ENCODE results near the gene DPEP2NB.

DPEP2NB gene

DNA sequence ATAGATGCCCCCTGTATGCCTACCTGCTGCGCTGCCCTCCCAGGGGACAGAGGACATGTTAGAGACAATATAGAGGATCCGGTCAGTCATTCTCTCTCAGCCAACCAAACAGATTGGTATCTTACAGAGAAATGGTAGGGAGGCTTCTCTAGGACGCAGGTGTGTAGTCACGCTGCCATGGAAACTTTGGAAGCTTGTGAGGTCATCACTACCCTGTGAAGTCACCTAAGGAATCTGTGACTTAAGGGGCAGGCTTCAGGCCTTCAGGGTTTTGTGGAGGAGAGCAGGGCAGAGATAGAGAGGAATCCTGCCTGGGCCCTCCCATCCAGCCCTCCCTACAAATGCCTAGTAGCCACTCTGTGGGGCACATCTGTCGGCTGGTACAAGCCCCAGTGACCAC, at the start of gene DPEP2NB:
Gene DPEP2NB, minus strand, starts transcription at position 231 of the 400 bp plus-strand sequence. Its CDS starts 141 bp downstream, at position 90.
- H3K27ac ChIP-seq (ENCODE audit: low read depth, low read length), result no peak within 1 kb of the TSS

DNA sequence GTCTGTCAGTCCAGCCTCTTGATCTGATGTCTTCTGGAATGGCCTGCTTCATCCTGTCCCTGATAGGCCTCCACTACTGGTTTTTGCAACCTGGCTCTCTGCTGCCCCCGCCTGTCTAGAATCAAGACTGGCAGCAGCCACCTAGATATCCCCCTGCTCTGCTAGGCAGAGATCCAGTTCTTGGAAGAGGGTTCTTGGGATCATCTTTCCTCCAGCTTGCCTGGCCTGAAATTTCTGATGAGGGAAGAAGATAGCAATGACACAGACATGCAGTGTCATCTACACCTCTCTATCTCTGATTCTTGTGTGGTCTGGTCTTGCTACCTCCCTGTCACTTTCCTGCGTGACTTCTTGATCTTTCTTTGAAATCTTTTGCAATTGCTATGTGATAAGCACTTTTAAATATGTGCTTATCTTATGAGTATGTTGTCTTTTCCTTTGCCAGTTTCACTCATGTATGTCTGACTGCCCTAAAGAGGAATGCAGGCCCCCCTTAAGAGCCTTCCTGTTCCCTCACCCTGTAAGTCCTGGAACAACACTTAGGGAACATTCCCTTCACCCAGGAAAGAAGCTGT, 49.2 kb upstream of the DPEP2NB start:
- Histone ChIP-seq H3K27me3 (ENCODE audit: insufficient read depth, low read length) (no peaks in the 10 kb centered on the region), H3K4me3 (ENCODE audit: low read depth, low read length) (no peak overlapping the region), H2AFZ (ENCODE audit: low read length, unreplicated experiment) (no peak overlapping the region), H3K4me1 (ENCODE audit: control insufficient read depth, insufficient read depth, low read length, unreplicated experiment) (peaks cover 35% of the 10 kb centered on the region), H3K27ac (ENCODE audit: low read depth, low read length) (peak overlapping the region; percentile 94), H3K79me2 (ENCODE audit: control insufficient read depth, insufficient read depth, low read length, unreplicated experiment) (no peaks in the 10 kb centered on the region), H3K36me3 (ENCODE audit: insufficient read depth, low read length) (peaks cover 4% of the 10 kb centered on the region; the same call in 1 of the 2 replicates)

More for the DNA sequence above, at the start of gene DPEP2NB:
- Histone ChIP-seq H3K27me3 (ENCODE audit: insufficient read depth, low read length) (no peaks in the 10 kb centered on the region), H3K4me1 (ENCODE audit: control insufficient read depth, insufficient read depth, low read length, unreplicated experiment) (no peaks in the 10 kb centered on the region), H3K36me3 (ENCODE audit: insufficient read depth, low read length) (no peaks in the 10 kb centered on the region), H2AFZ (ENCODE audit: low read length, unreplicated experiment) (no peak within 1 kb of the TSS), H3K4me3 (ENCODE audit: low read depth, low read length) (no peak within 1 kb of the TSS), H3K79me2 (ENCODE audit: control insufficient read depth, insufficient read depth, low read length, unreplicated experiment) (no peaks in the 10 kb centered on the region)

GRCh38 chr16:68062910-68063393, 47.2 kb upstream of the DPEP2NB start:
- H3K27me3 ChIP-seq (ENCODE audit: insufficient read depth, low read length), result no peaks in the 10 kb centered on the region
- H3K36me3 ChIP-seq (ENCODE audit: insufficient read depth, low read length), result no peaks in the 10 kb centered on the region
- H3K27ac ChIP-seq (ENCODE audit: low read depth, low read length), result no peak overlapping the region
- peaks cover 31% of the 10 kb centered on the region for H3K4me1 ChIP-seq (ENCODE audit: control insufficient read depth, insufficient read depth, low read length, unreplicated experiment)
- no peak overlapping the region for H2AFZ ChIP-seq (ENCODE audit: low read length, unreplicated experiment)
- H3K79me2 ChIP-seq (ENCODE audit: control insufficient read depth, insufficient read depth, low read length, unreplicated experiment), result no peaks in the 10 kb centered on the region
- H3K4me3 ChIP-seq (ENCODE audit: low read depth, low read length), result no peak overlapping the region

DNA sequence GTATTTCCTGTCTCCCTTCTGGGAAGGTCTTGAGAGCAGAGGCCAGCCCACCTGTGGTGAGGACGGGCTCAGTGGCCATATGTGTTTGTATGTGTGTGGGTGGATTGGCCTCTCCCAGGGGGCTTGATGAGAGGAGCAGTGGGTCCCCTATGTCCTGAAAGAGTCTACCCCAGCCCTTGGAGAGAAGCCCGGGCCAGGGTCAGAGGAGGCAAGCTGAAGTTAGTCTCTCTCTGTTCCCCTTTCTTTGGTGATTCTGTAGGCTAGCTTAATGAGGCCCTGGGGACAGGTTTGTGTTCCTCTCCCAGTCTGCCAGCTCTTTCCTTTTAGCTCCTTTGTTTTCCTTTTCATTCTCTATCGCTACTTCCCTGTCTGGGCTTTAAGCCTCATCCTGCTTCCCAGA, 45.7 kb upstream of the DPEP2NB start:
- Histone ChIP-seq H3K79me2 (ENCODE audit: control insufficient read depth, insufficient read depth, low read length, unreplicated experiment) (no peaks in the 10 kb centered on the region), H3K36me3 (ENCODE audit: insufficient read depth, low read length) (0 out of 2 replicates have a peak, but pooled peaks cover 1% of the 10 kb centered on the region), H3K4me1 (ENCODE audit: control insufficient read depth, insufficient read depth, low read length, unreplicated experiment) (peaks cover 27% of the 10 kb centered on the region), H3K27ac (ENCODE audit: low read depth, low read length) (no peak overlapping the region), H2AFZ (ENCODE audit: low read length, unreplicated experiment) (no peak overlapping the region), H3K4me3 (ENCODE audit: low read depth, low read length) (no peak overlapping the region), H3K27me3 (ENCODE audit: insufficient read depth, low read length) (no peaks in the 10 kb centered on the region)

- Histone ChIP-seq H2AFZ (ENCODE audit: low read length, unreplicated experiment) (no peak overlapping the region), H3K4me1 (ENCODE audit: control insufficient read depth, insufficient read depth, low read length, unreplicated experiment) (peaks cover 12% of the 10 kb centered on the region), H3K27ac (ENCODE audit: low read depth, low read length) (no peak overlapping the region), H3K36me3 (ENCODE audit: insufficient read depth, low read length) (0 out of 2 replicates have a peak, but pooled peaks cover 5% of the 10 kb centered on the region), H3K27me3 (ENCODE audit: insufficient read depth, low read length) (no peaks in the 10 kb centered on the region), H3K4me3 (ENCODE audit: low read depth, low read length) (no peak overlapping the region), H3K79me2 (ENCODE audit: control insufficient read depth, insufficient read depth, low read length, unreplicated experiment) (no peaks in the 10 kb centered on the region)
Measured at GRCh38 chr16:68059804-68060203, 44.1 kb upstream of the DPEP2NB start.

- no peaks in the 10 kb centered on the region for H3K79me2 ChIP-seq (ENCODE audit: control insufficient read depth, insufficient read depth, low read length, unreplicated experiment)
- 0 out of 2 replicates have a peak, but pooled peaks cover 5% of the 10 kb centered on the region for H3K36me3 ChIP-seq (ENCODE audit: insufficient read depth, low read length)
- no peaks in the 10 kb centered on the region for H3K4me1 ChIP-seq (ENCODE audit: control insufficient read depth, insufficient read depth, low read length, unreplicated experiment)
- no peak overlapping the region for H3K4me3 ChIP-seq (ENCODE audit: low read depth, low read length)
- H3K27ac ChIP-seq (ENCODE audit: low read depth, low read length), result no peak overlapping the region
- no peaks in the 10 kb centered on the region for H3K27me3 ChIP-seq (ENCODE audit: insufficient read depth, low read length)
- no peak overlapping the region for H2AFZ ChIP-seq (ENCODE audit: low read length, unreplicated experiment)
Measured at GRCh38 chr16:68055395-68055794, 39.7 kb upstream of the DPEP2NB start.

GRCh38 chr16:68049449-68049848, 33.7 kb upstream of the DPEP2NB start:
- no peaks in the 10 kb centered on the region for H3K79me2 ChIP-seq (ENCODE audit: control insufficient read depth, insufficient read depth, low read length, unreplicated experiment)

GRCh38 chr16:68047987-68048386, 32.3 kb upstream of the DPEP2NB start:
- H3K36me3 ChIP-seq (ENCODE audit: insufficient read depth, low read length), result 0 out of 2 replicates have a peak, but pooled peaks cover 11% of the 10 kb centered on the region
- no peaks in the 10 kb centered on the region for H3K79me2 ChIP-seq (ENCODE audit: control insufficient read depth, insufficient read depth, low read length, unreplicated experiment)
- no peak overlapping the region for H3K27ac ChIP-seq (ENCODE audit: low read depth, low read length)
- no peak overlapping the region for H3K4me3 ChIP-seq (ENCODE audit: low read depth, low read length)
- H3K27me3 ChIP-seq (ENCODE audit: insufficient read depth, low read length), result no peaks in the 10 kb centered on the region
- H2AFZ ChIP-seq (ENCODE audit: low read length, unreplicated experiment), result no peak overlapping the region
- H3K4me1 ChIP-seq (ENCODE audit: control insufficient read depth, insufficient read depth, low read length, unreplicated experiment), result no peaks in the 10 kb centered on the region

More at GRCh38 chr16:68049449-68049848, 33.7 kb upstream of the DPEP2NB start:
- H3K27ac ChIP-seq (ENCODE audit: low read depth, low read length), result no peak overlapping the region
- H3K4me1 ChIP-seq (ENCODE audit: control insufficient read depth, insufficient read depth, low read length, unreplicated experiment), result no peaks in the 10 kb centered on the region
- H2AFZ ChIP-seq (ENCODE audit: low read length, unreplicated experiment), result no peak overlapping the region
- no peaks in the 10 kb centered on the region for H3K27me3 ChIP-seq (ENCODE audit: insufficient read depth, low read length)
- H3K4me3 ChIP-seq (ENCODE audit: low read depth, low read length), result no peak overlapping the region
- 0 out of 2 replicates have a peak, but pooled peaks cover 11% of the 10 kb centered on the region for H3K36me3 ChIP-seq (ENCODE audit: insufficient read depth, low read length)

- 0 out of 2 replicates have a peak, but pooled peaks cover 13% of the 10 kb centered on the region for H3K36me3 ChIP-seq (ENCODE audit: insufficient read depth, low read length)
- H2AFZ ChIP-seq (ENCODE audit: low read length, unreplicated experiment), result no peak overlapping the region
- no peaks in the 10 kb centered on the region for H3K4me1 ChIP-seq (ENCODE audit: control insufficient read depth, insufficient read depth, low read length, unreplicated experiment)
- H3K4me3 ChIP-seq (ENCODE audit: low read depth, low read length), result no peak overlapping the region
- H3K27me3 ChIP-seq (ENCODE audit: insufficient read depth, low read length), result no peaks in the 10 kb centered on the region
- H3K27ac ChIP-seq (ENCODE audit: low read depth, low read length), result no peak overlapping the region
- H3K79me2 ChIP-seq (ENCODE audit: control insufficient read depth, insufficient read depth, low read length, unreplicated experiment), result no peaks in the 10 kb centered on the region
Measured at GRCh38 chr16:68046106-68046505, 30.4 kb upstream of the DPEP2NB start.

- H3K36me3 ChIP-seq (ENCODE audit: insufficient read depth, low read length), result 0 out of 2 replicates have a peak, but pooled peaks cover 3% of the 10 kb centered on the region
- no peak overlapping the region for H3K4me3 ChIP-seq (ENCODE audit: low read depth, low read length)
- no peaks in the 10 kb centered on the region for H3K4me1 ChIP-seq (ENCODE audit: control insufficient read depth, insufficient read depth, low read length, unreplicated experiment)
- no peaks in the 10 kb centered on the region for H3K79me2 ChIP-seq (ENCODE audit: control insufficient read depth, insufficient read depth, low read length, unreplicated experiment)
- no peaks in the 10 kb centered on the region for H3K27me3 ChIP-seq (ENCODE audit: insufficient read depth, low read length)
- H2AFZ ChIP-seq (ENCODE audit: low read length, unreplicated experiment), result no peak overlapping the region
- no peak overlapping the region for H3K27ac ChIP-seq (ENCODE audit: low read depth, low read length)
Measured at GRCh38 chr16:68041783-68042182, 26.1 kb upstream of the DPEP2NB start.
